Vagina (tissue), 2 donors: ENCODE data around the gene NES. TPM values are rescaled to one million over a fixed set of nuclear protein-coding genes. Genes with fewer than 3 reads are reported as not detected.

Source experiments
- DNase-seq, 2 donors: peaks; one replicate each; pipeline ENCODE4 v3.0.0-alpha.2; 2017; ENCODE audit errors: extremely low spot score in 2 of 2
- H3K27ac ChIP-seq: fragments of 200-600 bp; sonication (generic); one replicate; pipeline ENCODE4 v1.5.1; 2019
- H3K27me3 ChIP-seq: fragments of 200-600 bp; sonication (generic); one replicate; pipeline ENCODE4 v1.5.1; 2019
- H3K36me3 ChIP-seq, 2 donors: fragments of 200-600 bp; sonication (generic); one replicate each; pipeline ENCODE4 v1.5.1; 2017 to 2019
- H3K4me1 ChIP-seq: fragments of 200-600 bp; sonication (generic); one replicate; pipeline ENCODE4 v1.5.1; 2019
- H3K4me3 ChIP-seq, 2 donors: fragments of 200-600 bp; sonication (generic); 1 replicate in 1 of 2; 2 replicates in 1 of 2; pipeline ENCODE4 v1.5.1; 2016 to 2019
- H3K9me3 ChIP-seq: fragments of 200-600 bp; sonication (generic); one replicate; pipeline ENCODE4 v1.5.1; 2019
- POLR2A ChIP-seq, 2 donors: fragments of 450-650 bp; IDR thresholded peaks; one replicate each; pipeline ENCODE4 v1.6.1; 2017; ENCODE audit warnings: antibody characterized with exemption in 2 of 2, mild to moderate bottlenecking in 2 of 2, moderate library complexity in 2 of 2
- POLR2AphosphoS5 ChIP-seq, 2 donors: sonication (generic); formaldehyde crosslinking; IDR thresholded peaks; one replicate each; pipeline ENCODE4 v1.9.0; 2017; ENCODE audit warnings: antibody characterized with exemption in 2 of 2, mild to moderate bottlenecking in 2 of 2, low read depth in 1 of 2; ENCODE audit not compliant: insufficient read depth in 1 of 2
- intact Hi-C: fragments of 100-400 bp; cut with DNase I; formaldehyde crosslinking; loops from one replicate; pipeline ENCODE4 v1.15.1; 2023
- total RNA-seq: library from RNA; depleted of rRNA; stranded (reverse); fragments of >200 nt; gene quantifications from one replicate; pipeline ENCODE4 v1.2.3, GENCODE V29; 2016
- TF ChIP-seq, protein P1 (sequence below), 3 experiments: fragments of 450-650 bp in 2 of 3; fragments of 200-600 bp in 1 of 3; sonication (generic) in 1 of 3; IDR thresholded peaks; one replicate each; pipeline ENCODE4 v1.5.1; 2017 to 2019; ENCODE audit warnings: antibody characterized with exemption in 3 of 3, mild to moderate bottlenecking in 2 of 3, moderate library complexity in 2 of 3

The NES gene
- total RNA-seq, 1 donor from 2014 or later, result 16.0 TPM

DNA sequence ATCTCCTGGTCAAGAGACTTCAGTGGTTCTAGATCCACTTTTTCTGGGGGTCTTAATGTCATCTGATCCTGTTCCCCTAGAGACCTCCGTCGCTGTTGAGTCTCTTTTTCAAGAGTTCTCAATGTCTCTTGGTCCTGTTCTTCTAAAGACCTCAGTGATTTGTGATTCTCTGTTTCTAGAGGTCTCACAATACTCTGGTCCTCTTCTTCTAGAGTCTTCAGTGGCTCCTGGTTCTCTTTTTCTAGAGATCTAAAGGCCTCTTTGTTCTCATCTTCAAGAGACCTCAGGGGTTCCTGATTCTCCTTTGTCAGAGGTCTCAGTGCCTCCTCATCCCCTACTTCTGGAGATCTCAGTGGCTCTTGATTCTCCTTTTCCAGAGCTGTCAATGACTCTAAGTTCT, 5.4 kb downstream of the NES start:
- TF ChIP-seq POLR2A (IDR thresholded peaks at IDR 0.05), result no peak
- TF ChIP-seq, protein P1, sequence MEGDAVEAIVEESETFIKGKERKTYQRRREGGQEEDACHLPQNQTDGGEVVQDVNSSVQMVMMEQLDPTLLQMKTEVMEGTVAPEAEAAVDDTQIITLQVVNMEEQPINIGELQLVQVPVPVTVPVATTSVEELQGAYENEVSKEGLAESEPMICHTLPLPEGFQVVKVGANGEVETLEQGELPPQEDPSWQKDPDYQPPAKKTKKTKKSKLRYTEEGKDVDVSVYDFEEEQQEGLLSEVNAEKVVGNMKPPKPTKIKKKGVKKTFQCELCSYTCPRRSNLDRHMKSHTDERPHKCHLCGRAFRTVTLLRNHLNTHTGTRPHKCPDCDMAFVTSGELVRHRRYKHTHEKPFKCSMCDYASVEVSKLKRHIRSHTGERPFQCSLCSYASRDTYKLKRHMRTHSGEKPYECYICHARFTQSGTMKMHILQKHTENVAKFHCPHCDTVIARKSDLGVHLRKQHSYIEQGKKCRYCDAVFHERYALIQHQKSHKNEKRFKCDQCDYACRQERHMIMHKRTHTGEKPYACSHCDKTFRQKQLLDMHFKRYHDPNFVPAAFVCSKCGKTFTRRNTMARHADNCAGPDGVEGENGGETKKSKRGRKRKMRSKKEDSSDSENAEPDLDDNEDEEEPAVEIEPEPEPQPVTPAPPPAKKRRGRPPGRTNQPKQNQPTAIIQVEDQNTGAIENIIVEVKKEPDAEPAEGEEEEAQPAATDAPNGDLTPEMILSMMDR (IDR thresholded peaks at IDR 0.05), result no peak
- H3K4me3 ChIP-seq, result no peak overlapping the region
- H3K27ac ChIP-seq, result no peak overlapping the region
- no peaks in the 10 kb centered on the region for H3K9me3 ChIP-seq
- no peaks in the 10 kb centered on the region for H3K36me3 ChIP-seq
- DNase-seq, result no peak
- intact Hi-C loops, result no loop called here
- peaks cover 54% of the 10 kb centered on the region for H3K4me1 ChIP-seq
- no peaks in the 10 kb centered on the region for H3K27me3 ChIP-seq

GRCh38 chr1:156670791-156671190, 6.4 kb downstream of the NES start:
- TF ChIP-seq POLR2AphosphoS5 (IDR thresholded peaks at IDR 0.05; ENCODE audit: insufficient read depth in 1 of 2, low read depth in 1 of 2) (no peak), POLR2A (IDR thresholded peaks at IDR 0.05) (no peak)
- TF ChIP-seq, protein P1 (IDR thresholded peaks at IDR 0.05), result no peak
- no peak overlapping the region for H3K4me3 ChIP-seq
- H3K27ac ChIP-seq, result no peak overlapping the region
- H3K27me3 ChIP-seq, result no peaks in the 10 kb centered on the region
- H3K36me3 ChIP-seq, result no peaks in the 10 kb centered on the region
- DNase-seq, result no peak
- intact Hi-C loops, result no loop called here
- no peaks in the 10 kb centered on the region for H3K9me3 ChIP-seq
- peaks cover 49% of the 10 kb centered on the region for H3K4me1 ChIP-seq

- Histone ChIP-seq H3K36me3 (no peaks in the 10 kb centered on the region), H3K4me3 (no peak overlapping the region), H3K9me3 (no peaks in the 10 kb centered on the region), H3K4me1 (peaks cover 49% of the 10 kb centered on the region), H3K27me3 (no peaks in the 10 kb centered on the region), H3K27ac (peak overlapping the region; percentile 85)
- TF ChIP-seq POLR2A (IDR thresholded peaks at IDR 0.05) (no peak), POLR2AphosphoS5 (IDR thresholded peaks at IDR 0.05; ENCODE audit: insufficient read depth in 1 of 2, low read depth in 1 of 2) (no peak)
- TF ChIP-seq, protein P1 (IDR thresholded peaks at IDR 0.05), result no peak
- intact Hi-C loops, result no loop called here
- DNase-seq, result no peak
These were observed 6.8 kb downstream of the NES start for GRCh38 chr1:156670359-156670758.

- Histone ChIP-seq H3K4me3 (no peak overlapping the region), H3K27ac (peak overlapping the region; percentile 85), H3K4me1 (peaks cover 49% of the 10 kb centered on the region), H3K27me3 (no peaks in the 10 kb centered on the region), H3K9me3 (no peaks in the 10 kb centered on the region), H3K36me3 (no peaks in the 10 kb centered on the region)
- DNase-seq, result no peak
- intact Hi-C loops, result loop anchor here (5.0 kb wide), 1 partner anchor 47 kb away; no protein-coding TSS in a partner anchor
- no peak for TF ChIP-seq POLR2AphosphoS5 (IDR thresholded peaks at IDR 0.05; ENCODE audit: insufficient read depth in 1 of 2, low read depth in 1 of 2)
- TF ChIP-seq POLR2A (IDR thresholded peaks at IDR 0.05), result no peak
- TF ChIP-seq, protein P1 (IDR thresholded peaks at IDR 0.05), result no peak
These were observed 7.4 kb downstream of the NES start for GRCh38 chr1:156669794-156670193.

- DNase-seq, result no peak
- H3K9me3 ChIP-seq, result no peaks in the 10 kb centered on the region
- intact Hi-C loops, result loop anchor here (5.0 kb wide), 1 partner anchor 47 kb away; no protein-coding TSS in a partner anchor
- peaks cover 48% of the 10 kb centered on the region for H3K4me1 ChIP-seq
- H3K27me3 ChIP-seq, result no peaks in the 10 kb centered on the region
- TF ChIP-seq, protein P1 (IDR thresholded peaks at IDR 0.05), result no peak
- TF ChIP-seq POLR2AphosphoS5 (IDR thresholded peaks at IDR 0.05; ENCODE audit: insufficient read depth in 1 of 2, low read depth in 1 of 2) (no peak), POLR2A (IDR thresholded peaks at IDR 0.05) (no peak)
- H3K27ac ChIP-seq, result peak overlapping the region; percentile 85
- no peak overlapping the region for H3K4me3 ChIP-seq
- no peaks in the 10 kb centered on the region for H3K36me3 ChIP-seq
These were observed 8.2 kb downstream of the NES start for GRCh38 chr1:156668801-156669637.
